ENCODE measurements around the gene CMIP.
"Not testable (repeated sequence)": the region's sequence is repeated elsewhere in the genome, so short reads cannot be mapped to it uniquely, and the experiment has no call there.

CMIP gene

GRCh38 chr16:81520560-81521135 is 76.0 kb downstream of the CMIP start:
- no peak for DNase-seq

- peak; percentile 59 for DNase-seq
These were observed 76.6 kb downstream of the CMIP start for GRCh38 chr16:81521141-81521626.

GRCh38 chr16:81522108-81522701 is 77.6 kb downstream of the CMIP start:
- DNase-seq = no peak

GRCh38 chr16:81522851-81523250 is 78.2 kb downstream of the CMIP start:
- DNase-seq = not testable (repeated sequence)

GRCh38 chr16:81523387-81524115 is 78.9 kb downstream of the CMIP start:
- no peak for DNase-seq

- DNase-seq = no peak
These were observed 79.8 kb downstream of the CMIP start for GRCh38 chr16:81524382-81524781.

GRCh38 chr16:81524885-81525284 is 80.3 kb downstream of the CMIP start:
- DNase-seq = not testable (repeated sequence)

- DNase-seq = no peak
These were observed 81.6 kb downstream of the CMIP start for GRCh38 chr16:81526199-81526598.

- no peak for DNase-seq
These were observed 82.3 kb downstream of the CMIP start for GRCh38 chr16:81526935-81527334.

GRCh38 chr16:81527477-81528178 is 83.0 kb downstream of the CMIP start:
- no peak for DNase-seq

GRCh38 chr16:81528256-81528655 is 83.6 kb downstream of the CMIP start:
- DNase-seq = no peak

GRCh38 chr16:81530296-81530721 is 85.7 kb downstream of the CMIP start:
- no peak for DNase-seq

GRCh38 chr16:81530814-81531213 is 86.2 kb downstream of the CMIP start:
- DNase-seq = no peak

- no peak for DNase-seq
These were observed 86.8 kb downstream of the CMIP start for GRCh38 chr16:81531419-81531821.

GRCh38 chr16:81532491-81533174 is 88.0 kb downstream of the CMIP start:
- DNase-seq = no peak

- no peak for DNase-seq
These were observed 88.5 kb downstream of the CMIP start for GRCh38 chr16:81533175-81533507.

GRCh38 chr16:81535679-81536360 is 91.2 kb downstream of the CMIP start:
- DNase-seq = no peak

- DNase-seq = no peak
These were observed 92.0 kb downstream of the CMIP start for GRCh38 chr16:81536648-81537047.

- DNase-seq = no peak
These were observed 93.3 kb downstream of the CMIP start for GRCh38 chr16:81537721-81538561.

GRCh38 chr16:81539009-81539758 is 94.6 kb downstream of the CMIP start:
- no peak for DNase-seq

Data from activated CD4-positive, CD25-positive, alpha-beta regulatory T cell treated with anti-CD3 and anti-CD28 coated beads, Interleukin-2, amount 50 U/mL, for 72 hours (primary cell).